HEK293 (cell line): ENCODE measurements around the gene EMC9.

Experiments
- CTCF ChIA-PET: fragments of 350-600 bp; formaldehyde crosslinking; extraction: SDS; loops from one replicate; lab custom pipeline; 2021; ENCODE audit warnings: antibody characterized with exemption; lab: Yijun Ruan, JAX
- POLR2A ChIA-PET: fragments of 300-600 bp; formaldehyde crosslinking; extraction: SDS; loops from one replicate; lab custom pipeline; 2020; ENCODE audit warnings: antibody characterized with exemption, inconsistent platforms; lab: Yijun Ruan, JAX
- H3K27ac ChIP-seq: fragments of 200-500 bp; sonication (Bioruptor generic); 2 replicates; pipeline ENCODE4 v1.5.1; 2014; ENCODE audit warnings: low read depth, low read length, control low read depth, inconsistent platforms; ENCODE audit errors: extremely low read depth
- H3K36me3 ChIP-seq, 2 experiments: fragments of 200-500 bp in 1 of 2; sonication (Bioruptor generic) in 1 of 2; 1 replicate in 1 of 2; 2 replicates in 1 of 2; pipeline ENCODE4 v1.5.1; 2014 to 2017; ENCODE audit warnings: inconsistent platforms in 2 of 2, low read length in 2 of 2; ENCODE audit not compliant: control insufficient read depth in 2 of 2, insufficient read depth in 1 of 2
- H3K4me1 ChIP-seq: fragments of 200-500 bp; sonication (Bioruptor generic); 2 replicates; pipeline ENCODE4 v1.5.1; 2014; ENCODE audit warnings: mild to moderate bottlenecking, low read length, inconsistent platforms; ENCODE audit not compliant: control insufficient read depth, insufficient read depth
- H3K4me3 ChIP-seq: 2 replicates; pipeline ENCODE4 v1.5.1; 2011; ENCODE audit warnings: low read depth, mild to moderate bottlenecking, control low read depth, low read length, moderate library complexity
- H3K9me3 ChIP-seq: fragments of 200-500 bp; sonication (Bioruptor generic); 2 replicates; pipeline ENCODE4 v1.5.1; 2014; ENCODE audit warnings: low read depth, low read length, inconsistent platforms; ENCODE audit not compliant: control insufficient read depth, insufficient read depth
- ATF2 ChIP-seq: fragments of 450-650 bp; formaldehyde crosslinking; IDR thresholded peaks from 2 replicates; pipeline ENCODE4 v1.5.1; 2016; ENCODE audit warnings: missing biosample characterization, missing genetic modification characterization, low read depth
- CTCF ChIP-seq: fragments of 450-650 bp; formaldehyde crosslinking; IDR thresholded peaks from 2 replicates; pipeline ENCODE4 v1.5.1; 2016; ENCODE audit warnings: missing biosample characterization, missing genetic modification characterization
- SETDB1 ChIP-seq: IDR thresholded peaks from one replicate; pipeline ENCODE4 v1.6.1; 2017; ENCODE audit warnings: mild to moderate bottlenecking, low read length, moderate library complexity, mixed read lengths; ENCODE audit not compliant: insufficient read length
- SP2 ChIP-seq: fragments of 450-650 bp; formaldehyde crosslinking; IDR thresholded peaks from 2 replicates; pipeline ENCODE4 v1.5.1; 2016; ENCODE audit warnings: missing biosample characterization, missing genetic modification characterization
- ZBTB20 ChIP-seq: fragments of 450-650 bp; formaldehyde crosslinking; IDR thresholded peaks from 2 replicates; pipeline ENCODE4 v1.5.1; 2016; ENCODE audit warnings: missing biosample characterization, missing genetic modification characterization
- ZBTB21 ChIP-seq: fragments of 450-650 bp; formaldehyde crosslinking; IDR thresholded peaks from 2 replicates; pipeline ENCODE4 v1.5.1; 2017; ENCODE audit warnings: missing biosample characterization, missing genetic modification characterization
- ZNF19 ChIP-seq: fragments of 450-650 bp; formaldehyde crosslinking; IDR thresholded peaks from 2 replicates; pipeline ENCODE4; 2016; ENCODE audit warnings: missing biosample characterization, missing genetic modification characterization, low read depth
- ZNF248 ChIP-seq: fragments of 450-650 bp; formaldehyde crosslinking; IDR thresholded peaks from 2 replicates; pipeline ENCODE4 v1.5.1; 2017; ENCODE audit warnings: missing biosample characterization, missing genetic modification characterization
- ZNF302 ChIP-seq: fragments of 450-650 bp; formaldehyde crosslinking; IDR thresholded peaks from 2 replicates; pipeline ENCODE4 v1.5.1; 2016; ENCODE audit warnings: missing biosample characterization, missing genetic modification characterization, low read depth
- ZNF335 ChIP-seq: fragments of 450-650 bp; formaldehyde crosslinking; conservative IDR thresholded peaks from 2 replicates; pipeline ENCODE4 v1.5.1; 2016; ENCODE audit warnings: missing biosample characterization, missing genetic modification characterization
- ZNF521 ChIP-seq: fragments of 450-650 bp; formaldehyde crosslinking; IDR thresholded peaks from 2 replicates; pipeline ENCODE4 v1.5.1; 2017; ENCODE audit warnings: missing biosample characterization, mild to moderate bottlenecking, missing genetic modification characterization
- ZNF548 ChIP-seq: fragments of 450-650 bp; formaldehyde crosslinking; IDR thresholded peaks from 2 replicates; pipeline ENCODE4 v1.5.1; 2016; ENCODE audit warnings: missing biosample characterization, missing genetic modification characterization
- ZNF580 ChIP-seq: fragments of 450-650 bp; formaldehyde crosslinking; IDR thresholded peaks from 2 replicates; pipeline ENCODE4 v1.5.1; 2016; ENCODE audit warnings: missing biosample characterization, missing genetic modification characterization
- ZNF600 ChIP-seq: fragments of 450-650 bp; formaldehyde crosslinking; IDR thresholded peaks from 2 replicates; pipeline ENCODE4 v1.5.1; 2016; ENCODE audit warnings: missing biosample characterization, missing genetic modification characterization
- ZNF677 ChIP-seq: fragments of 450-650 bp; IDR thresholded peaks from 2 replicates; pipeline ENCODE4 v1.5.0; 2018; ENCODE audit warnings: missing biosample characterization, mild to moderate bottlenecking, missing genetic modification characterization, moderate library complexity
- ZNF837 ChIP-seq: fragments of 450-650 bp; formaldehyde crosslinking; IDR thresholded peaks from 2 replicates; pipeline ENCODE4 v1.5.1; 2016; ENCODE audit warnings: missing biosample characterization, missing genetic modification characterization

Gene EMC9

GRCh38 chr14:24102357-24103048 is 38.9 kb downstream of the EMC9 start:
- Histone ChIP-seq H3K36me3 (peaks cover 0 to 53% of the 10 kb centered on the region in 2 experiments; a peak in 2 of 3 replicates), H3K4me3 (no peak overlapping the region), H3K9me3 (no peaks in the 10 kb centered on the region), H3K4me1 (no peaks in the 10 kb centered on the region), H3K27ac (no peak overlapping the region)
- ChIA-PET CTCF (interaction anchor here (0.7 to 8.9 kb wide), 3 partner anchors 9 to 22 kb away, joined by 3 to 145 read pairs (median 6); partner anchors contain the start of gene PCK2), POLR2A (interaction anchor here (0.7 to 1.9 kb wide), 5 partner anchors 8 to 1109 kb away, joined by 3 to 14 read pairs (median 3); partner anchors contain the start of genes DCAF11 and PCK2)
- TF ChIP-seq ZNF600 (tag by site-specific recombination): no peak
- no peak for TF ChIP-seq SETDB1
- TF ChIP-seq ZBTB21 (tag by site-specific recombination): no peak
- no peak for TF ChIP-seq ZNF548 (tag by site-specific recombination)
- no peak for TF ChIP-seq ZNF521 (tag by site-specific recombination)
- no peak for TF ChIP-seq ZNF302
- no peak for TF ChIP-seq ATF2 (tag by site-specific recombination)

- CTCF ChIA-PET: interaction anchor here (1.6 to 2.1 kb wide), 2 partner anchors 8 to 60 kb away, joined by 7 to 13 read pairs; partner anchors contain the start of gene IRF9
- POLR2A ChIA-PET: interaction anchor here (1.6 kb wide), 1 partner anchor 14 kb away, joined by 4 read pairs; the partner anchor contains the start of genes DCAF11 and NRL
Observed at GRCh38 chr14:24100982-24101494, 40.4 kb downstream of the EMC9 start.

GRCh38 chr14:24100197-24100981 is 41.0 kb downstream of the EMC9 start:
- Histone ChIP-seq H3K4me1 (no peaks in the 10 kb centered on the region), H3K36me3 (peaks cover 0 to 59% of the 10 kb centered on the region in 2 experiments; a peak in 2 of 3 replicates), H3K4me3 (no peak overlapping the region), H3K9me3 (no peaks in the 10 kb centered on the region), H3K27ac (no peak overlapping the region)
- ChIA-PET POLR2A (interaction anchor here (1.6 kb wide), 1 partner anchor 14 kb away, joined by 4 read pairs; the partner anchor contains the start of genes DCAF11 and NRL), CTCF (interaction anchor here (1.1 to 2.1 kb wide), 3 partner anchors 9 to 60 kb away, joined by 3 to 13 read pairs (median 7); partner anchors contain the start of gene IRF9)
- no peak for TF ChIP-seq SP2
- TF ChIP-seq ZNF335 (tag by site-specific recombination): no peak

More at GRCh38 chr14:24100982-24101494, 40.4 kb downstream of the EMC9 start:
- no peaks in the 10 kb centered on the region for H3K9me3 ChIP-seq
- H3K4me3 ChIP-seq: no peak overlapping the region
- no peaks in the 10 kb centered on the region for H3K4me1 ChIP-seq
- no peak for TF ChIP-seq ZNF19
- no peak for TF ChIP-seq ZNF677 (tag by site-specific recombination)
- no peak for TF ChIP-seq ZNF837 (tag by site-specific recombination)
- TF ChIP-seq ZNF248: no peak
- no peak for TF ChIP-seq ZNF580 (tag by site-specific recombination)
- no peak for TF ChIP-seq ZBTB20 (tag by site-specific recombination)
- no peak for TF ChIP-seq CTCF (tag by site-specific recombination)
- H3K27ac ChIP-seq: no peak overlapping the region
- peaks cover 0 to 59% of the 10 kb centered on the region in 2 experiments; a peak in 2 of 3 replicates for H3K36me3 ChIP-seq
